MM.1S (cell line): Measurements from ENCODE around the gene NDUFS7.

Source experiments
- CTCF ChIP-seq: fragments of 300-600 bp; sonication (generic); IDR thresholded peaks from 2 replicates; pipeline ENCODE4 v1.5.1; 2016; ENCODE audit warnings: antibody characterized with exemption, low read length, mixed read lengths
- EZH2 ChIP-seq: fragments of 300-600 bp; sonication (generic); optimal IDR thresholded peaks from 2 replicates; pipeline ENCODE3; 2017; ENCODE audit warnings: low read depth, mild to moderate bottlenecking, antibody characterized with exemption, low read length, mixed read lengths
- EZH2phosphoT487 ChIP-seq: fragments of 300-600 bp; sonication (generic); IDR thresholded peaks from 2 replicates; pipeline ENCODE4 v1.6.1; 2018; ENCODE audit warnings: antibody characterized with exemption, low read length

DNA sequence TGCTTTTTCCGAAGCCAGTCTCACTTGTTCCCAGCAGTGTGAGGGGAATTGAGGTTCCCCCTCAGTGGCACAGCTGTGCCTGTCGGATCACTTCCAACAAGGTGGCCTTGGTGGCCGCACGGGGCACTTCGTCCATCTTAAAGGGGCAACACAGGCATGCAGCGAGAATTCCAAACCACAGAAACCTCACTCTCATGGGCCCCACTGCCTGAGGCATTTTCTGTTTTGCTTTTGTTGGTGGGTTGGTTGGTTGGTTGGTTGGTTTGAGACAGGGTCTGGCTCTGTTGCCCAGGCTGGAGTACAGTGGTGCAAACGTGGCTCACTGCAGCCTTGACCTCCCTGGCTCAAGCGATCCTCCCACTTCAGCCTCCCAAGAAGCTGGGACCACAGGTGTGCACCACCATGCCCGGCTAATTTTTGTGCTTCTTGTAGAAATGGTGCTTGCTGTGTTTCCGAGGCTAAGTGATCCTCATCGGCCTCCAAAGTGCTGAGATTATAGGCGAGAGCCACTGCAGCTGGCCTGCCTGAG, 3.7 kb upstream of the NDUFS7 start:
- no peak for TF ChIP-seq EZH2phosphoT487
- TF ChIP-seq CTCF: no peak
- TF ChIP-seq EZH2: no peak
